CD4-positive, alpha-beta T cell treated with Interleukin-17A for 4 hours (primary cell): ENCODE measurements around the gene RPL12.
"Not testable (repeated sequence)": the region's sequence is repeated elsewhere in the genome, so short reads cannot be mapped to it uniquely, and the experiment has no call there.

Source experiments
- DNase-seq: peaks from one replicate; pipeline ENCODE4 v3.0.0-alpha.2; 2020; ENCODE audit warnings: mixed read lengths

The RPL12 gene

DNA sequence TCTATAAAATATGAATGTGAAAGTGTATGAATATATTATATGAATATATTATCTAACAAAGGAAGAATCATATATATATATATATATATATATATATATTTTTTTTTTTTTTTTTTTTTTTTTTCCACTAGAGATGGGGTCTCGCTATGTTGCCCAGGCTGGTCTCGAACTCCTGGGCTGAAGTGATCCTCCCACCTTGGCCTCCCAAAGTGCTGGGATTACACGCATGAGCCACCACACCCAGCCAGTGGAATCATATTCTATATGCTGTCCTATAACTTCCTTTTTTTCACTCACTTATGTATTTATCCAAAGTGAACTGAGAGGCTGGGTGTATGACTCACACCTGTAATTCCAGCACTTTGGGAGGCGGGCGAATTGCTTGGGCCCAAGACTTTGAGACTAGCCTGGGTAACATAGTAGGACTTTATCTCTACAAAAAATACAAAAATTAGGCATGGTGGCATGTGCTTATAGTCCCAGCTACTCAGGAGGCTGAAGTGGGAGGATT, 15.3 kb upstream of the RPL12 start:
- not testable (repeated sequence) for DNase-seq

- no peak for DNase-seq
Measured at GRCh38 chr9:127463911-127464310, 12.7 kb upstream of the RPL12 start.

DNA sequence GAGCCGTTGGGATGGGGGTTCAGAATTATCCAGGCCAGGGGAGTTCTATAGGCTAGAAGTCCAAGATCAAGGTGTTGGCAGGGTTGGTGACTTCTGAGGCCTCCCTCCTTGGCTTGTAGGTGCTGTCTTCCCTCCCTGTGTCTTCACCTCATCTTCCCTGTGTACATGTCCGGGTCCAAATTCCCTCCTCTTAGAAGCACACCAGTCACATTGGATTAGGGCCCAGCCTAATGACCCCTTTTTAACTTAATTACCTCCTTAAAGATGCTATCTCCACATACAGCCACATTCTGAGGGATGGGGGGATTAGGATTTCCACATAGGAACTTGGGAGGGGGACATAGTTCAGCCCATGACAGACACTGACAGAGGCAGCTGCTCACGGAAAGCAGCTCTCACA, 12.2 kb upstream of the RPL12 start:
- DNase-seq, result no peak

DNA sequence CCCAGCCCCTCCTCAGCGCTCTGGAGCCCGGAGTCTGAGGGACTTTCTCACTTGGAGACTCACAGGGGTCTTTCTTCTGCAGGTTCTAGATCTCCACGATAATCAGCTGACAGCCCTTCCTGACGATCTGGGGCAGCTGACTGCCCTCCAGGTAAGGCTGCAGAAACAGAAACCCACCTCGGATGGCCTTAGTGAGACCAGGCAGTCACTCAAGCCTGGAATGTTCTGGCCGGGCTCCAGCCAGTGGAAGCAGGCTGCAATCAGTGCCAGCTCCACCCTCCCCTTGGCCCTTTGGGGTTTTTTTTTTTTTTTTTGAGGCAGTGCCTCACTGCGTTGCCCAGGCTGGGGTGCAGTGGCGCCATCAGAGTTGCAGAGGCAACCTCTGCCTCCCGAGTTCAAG, 7.7 kb upstream of the RPL12 start:
- no peak for DNase-seq

- DNase-seq, result no peak
Measured at GRCh38 chr9:127457191-127457878, 6.1 kb upstream of the RPL12 start.

- DNase-seq, result peak; percentile 40
Measured at GRCh38 chr9:127455324-127455992, 4.3 kb upstream of the RPL12 start.

DNA sequence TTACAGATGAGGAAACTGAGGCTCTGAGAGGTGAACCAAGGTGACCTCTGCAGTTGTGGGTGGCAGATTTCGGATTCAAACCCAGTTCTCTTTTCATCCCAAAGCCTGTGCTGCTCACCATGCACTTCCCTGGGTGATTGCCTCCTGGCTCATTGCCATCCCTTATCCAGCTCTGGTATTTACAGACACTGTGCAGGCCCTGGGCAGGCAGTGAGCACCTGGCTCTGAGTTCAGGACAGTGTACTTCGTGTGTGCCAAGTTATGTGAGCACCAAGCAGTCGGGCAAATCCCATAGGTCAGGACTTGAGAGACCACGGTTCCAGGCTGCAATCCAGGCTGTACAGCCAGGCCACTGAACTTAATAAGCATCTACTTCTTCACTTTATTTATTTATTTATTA, 1.5 kb upstream of the RPL12 start:
- no peak for DNase-seq

GRCh38 chr9:127451858-127452656, 851 bp upstream of the RPL12 start:
- DNase-seq, result peak; percentile 43

DNA sequence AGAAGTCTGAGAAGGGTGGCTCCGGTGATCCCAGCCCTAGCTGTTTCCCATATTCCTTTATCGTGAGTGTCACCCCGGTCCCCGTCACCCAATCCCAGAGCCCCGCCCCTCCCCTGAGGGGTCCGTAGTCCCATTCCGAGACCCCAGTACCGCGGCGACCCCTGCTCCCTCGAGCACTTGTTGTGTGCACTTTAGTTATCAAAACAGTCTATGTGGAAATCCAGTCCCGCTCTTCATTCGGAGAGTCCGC, 327 bp upstream of the RPL12 start:
- DNase-seq, result no peak

GRCh38 chr9:127450243-127450760, 904 bp downstream of the RPL12 start:
- DNase-seq, result no peak

DNA sequence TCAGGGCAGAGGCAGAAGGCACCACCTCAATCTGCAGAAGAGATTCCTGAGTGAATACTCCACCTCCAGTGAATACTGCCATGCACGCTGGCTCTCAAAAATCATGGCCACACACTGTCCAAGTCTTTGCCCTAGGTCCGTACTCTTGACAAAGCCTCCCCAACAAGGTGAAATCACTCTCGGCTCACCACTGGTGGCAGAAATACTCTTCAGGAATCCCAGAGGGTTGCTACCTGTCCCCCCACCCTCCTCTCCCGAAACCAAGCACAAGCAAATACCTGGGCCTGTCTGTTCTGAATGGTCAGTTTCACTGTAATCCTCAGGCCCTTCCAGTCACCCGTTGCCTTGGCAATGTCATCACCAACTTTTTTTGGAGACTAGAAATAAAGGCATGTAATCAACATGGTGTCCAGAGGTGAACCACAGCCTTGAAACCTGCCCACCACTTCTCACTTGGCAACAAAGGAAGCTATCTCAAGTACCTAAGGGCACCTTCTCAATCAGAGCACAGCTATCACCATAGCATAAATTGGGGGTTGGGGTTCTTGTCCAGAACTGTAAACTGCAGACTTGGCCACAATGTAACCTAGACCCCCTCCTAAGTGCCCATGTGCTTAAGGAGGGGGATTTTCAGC, 1.8 kb downstream of the RPL12 start:
- no peak for DNase-seq

GRCh38 chr9:127448112-127448805, 2.9 kb downstream of the RPL12 start:
- no peak for DNase-seq

GRCh38 chr9:127447416-127448111, 3.6 kb downstream of the RPL12 start:
- DNase-seq, result no peak

DNA sequence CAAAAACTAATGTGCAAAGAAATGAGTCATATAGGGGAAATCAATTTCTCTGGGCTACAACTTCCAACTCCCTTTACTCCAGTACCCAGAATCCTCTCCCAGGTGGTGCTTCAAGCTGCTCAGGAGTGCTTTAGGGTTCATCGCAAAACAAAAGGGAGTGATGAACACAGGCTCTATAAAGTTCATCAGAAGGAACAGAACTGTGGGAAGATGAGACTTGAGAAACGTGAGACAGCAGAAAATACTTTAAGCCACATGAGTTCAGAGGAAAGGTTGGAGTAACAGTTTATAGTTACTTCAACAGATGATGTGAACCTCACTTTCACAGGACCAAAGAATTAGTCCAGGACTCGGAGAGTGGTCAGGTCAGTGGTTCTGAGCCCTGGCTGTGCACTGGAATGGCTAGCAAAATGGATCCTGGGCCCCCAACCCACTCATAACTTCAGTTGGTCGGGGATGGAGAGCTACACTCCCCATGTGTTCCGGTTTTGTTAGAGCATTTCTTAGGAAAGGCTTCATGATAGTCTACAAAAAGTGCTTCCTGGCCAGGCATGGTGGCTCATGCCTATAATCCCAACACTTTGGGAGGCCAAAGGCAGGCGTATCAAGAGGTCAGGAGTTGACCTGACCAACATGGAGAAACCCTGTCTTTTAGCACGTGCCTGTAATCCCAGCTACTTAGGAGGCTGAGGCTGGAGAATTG, 4.3 kb downstream of the RPL12 start:
- no peak for DNase-seq

- no peak for DNase-seq
Measured at GRCh38 chr9:127445851-127446712, 5.1 kb downstream of the RPL12 start.

DNA sequence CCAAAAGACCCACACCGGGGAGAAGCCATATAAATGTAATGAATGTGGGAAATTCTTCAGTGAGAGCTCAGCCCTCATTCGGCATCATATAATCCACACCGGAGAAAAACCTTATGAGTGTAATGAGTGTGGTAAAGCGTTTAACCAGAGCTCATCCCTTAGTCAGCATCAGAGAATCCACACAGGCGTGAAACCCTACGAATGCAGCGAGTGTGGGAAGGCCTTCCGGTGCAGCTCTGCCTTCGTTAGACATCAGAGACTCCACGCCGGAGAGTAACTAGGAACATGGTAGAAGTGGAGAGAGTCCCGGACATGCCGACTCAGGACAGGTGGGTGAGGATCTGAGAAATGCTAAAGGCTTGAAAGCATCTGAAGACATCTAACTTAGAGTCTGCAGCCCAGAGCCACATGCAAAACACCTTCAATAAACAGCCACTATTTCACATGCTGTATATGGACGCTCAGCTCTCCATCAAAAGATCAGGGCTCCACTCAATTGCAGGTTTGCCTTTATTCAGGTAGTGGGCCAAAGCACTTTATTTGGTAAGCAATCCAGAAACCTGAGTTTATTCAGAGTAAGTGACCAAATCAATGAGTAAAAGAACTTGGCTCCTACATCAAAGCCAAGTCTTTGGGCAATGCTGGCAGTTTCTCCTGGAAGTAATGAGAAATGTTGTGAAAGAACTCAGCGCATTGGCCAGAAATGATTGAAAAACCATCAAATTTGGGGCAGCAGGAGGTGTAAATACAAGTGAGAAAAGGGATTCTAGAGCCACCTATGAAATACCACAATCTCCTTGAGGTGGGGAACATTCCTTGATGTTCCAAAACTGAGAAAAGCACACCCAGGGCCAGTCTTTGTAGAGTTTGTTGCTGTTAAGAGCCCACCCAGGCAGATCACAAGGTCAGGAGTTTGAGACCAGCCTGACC, 6.0 kb downstream of the RPL12 start:
- DNase-seq, result no peak

GRCh38 chr9:127444283-127444920, 6.8 kb downstream of the RPL12 start:
- DNase-seq, result no peak

DNA sequence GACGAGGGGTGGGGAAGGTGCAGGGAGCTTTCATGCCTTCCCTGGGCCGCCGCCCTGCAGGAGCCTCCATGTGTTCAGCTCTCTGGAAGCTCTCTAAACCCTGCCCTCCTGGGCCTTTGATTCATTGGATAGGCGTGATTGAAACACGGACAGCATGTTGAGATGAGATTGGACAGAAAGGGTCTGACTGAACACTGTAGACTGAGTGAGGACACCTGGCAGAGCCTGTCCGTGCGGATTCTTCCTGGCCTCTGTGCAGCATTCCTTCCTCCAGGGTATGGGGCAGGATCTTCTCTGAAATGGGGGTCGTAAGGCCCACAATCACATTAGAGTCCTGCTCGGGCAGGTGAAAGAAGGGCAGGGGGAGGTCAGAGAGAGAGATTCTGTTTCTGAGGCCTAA, 12.8 kb downstream of the RPL12 start:
- DNase-seq, result no peak
